Femur (tissue), 1 donor: ENCODE data around the gene ATP5F1D.
A peak's percentile ranks its signal among the peaks of the same experiment; 100 is the strongest.

Experiments used
- DNase-seq: peaks from one replicate; pipeline ENCODE4 v3.0.0-alpha.2; 2017

ATP5F1D gene

DNA sequence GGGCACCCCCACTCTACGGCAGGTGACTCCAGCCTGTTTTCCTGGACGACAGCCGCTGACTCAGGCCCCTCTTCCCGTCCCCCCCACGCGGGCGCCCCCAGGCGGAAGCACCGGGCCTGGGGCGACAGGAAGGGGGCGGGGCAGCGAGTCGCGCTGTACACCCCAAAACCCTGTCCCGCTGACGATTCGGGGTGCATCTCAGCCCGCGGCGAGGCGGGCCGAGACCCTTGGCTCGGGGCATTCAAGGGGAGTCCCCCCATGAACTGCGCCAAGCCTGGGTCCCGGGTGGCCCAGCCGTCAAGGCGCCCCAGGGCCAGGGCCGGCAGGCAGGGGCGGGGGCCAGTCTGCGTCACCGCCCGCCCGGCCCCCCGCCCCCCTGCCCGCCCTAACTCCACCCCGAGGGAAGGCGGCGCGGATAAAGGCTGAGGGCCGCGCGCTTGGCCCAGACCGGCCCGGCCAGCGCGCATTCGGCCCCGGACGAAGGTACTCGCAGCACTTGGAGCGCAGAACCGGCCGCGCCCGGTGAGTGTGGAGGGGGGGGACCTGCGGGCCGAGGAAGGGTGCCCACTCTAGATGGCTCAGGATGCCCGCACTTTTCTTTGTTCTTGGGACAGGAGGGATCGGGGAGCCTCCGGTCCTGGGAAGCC lies 6.7 kb downstream of the ATP5F1D start, which contains the start of gene MIDN:
TSS of gene MIDN (plus strand) at position 445 of the 647 bp plus-strand sequence. CDS start 1,714 bp downstream, outside the sequence.
- DNase-seq, result peak; percentile 83

DNA sequence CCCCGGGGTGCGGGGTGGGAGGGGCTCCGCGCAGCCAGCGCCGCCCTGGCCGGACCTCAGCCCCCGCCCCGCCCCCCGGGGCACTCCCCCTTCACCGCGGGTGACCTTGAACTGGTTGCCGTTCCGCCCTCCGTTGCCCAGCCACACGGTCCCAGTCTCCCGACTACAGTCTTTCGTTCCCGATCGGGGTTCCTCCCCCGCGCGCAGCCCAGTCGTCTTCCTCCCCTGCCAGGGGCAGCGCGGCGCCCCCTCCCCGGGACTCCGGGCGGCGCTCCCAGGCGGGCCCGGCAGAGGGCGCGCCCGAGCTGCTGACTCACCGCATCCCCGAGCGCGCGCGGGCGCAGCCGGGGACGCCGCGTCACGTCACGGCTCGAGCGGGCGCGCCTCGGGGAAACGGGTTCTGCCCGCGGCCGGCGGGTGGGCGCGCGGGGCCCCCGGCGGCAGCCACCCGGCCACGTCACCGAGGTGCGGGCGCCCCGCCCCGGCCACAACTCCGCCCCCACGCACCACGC lies 7.3 kb downstream of the ATP5F1D start:
- DNase-seq, result peak; percentile 89

DNA sequence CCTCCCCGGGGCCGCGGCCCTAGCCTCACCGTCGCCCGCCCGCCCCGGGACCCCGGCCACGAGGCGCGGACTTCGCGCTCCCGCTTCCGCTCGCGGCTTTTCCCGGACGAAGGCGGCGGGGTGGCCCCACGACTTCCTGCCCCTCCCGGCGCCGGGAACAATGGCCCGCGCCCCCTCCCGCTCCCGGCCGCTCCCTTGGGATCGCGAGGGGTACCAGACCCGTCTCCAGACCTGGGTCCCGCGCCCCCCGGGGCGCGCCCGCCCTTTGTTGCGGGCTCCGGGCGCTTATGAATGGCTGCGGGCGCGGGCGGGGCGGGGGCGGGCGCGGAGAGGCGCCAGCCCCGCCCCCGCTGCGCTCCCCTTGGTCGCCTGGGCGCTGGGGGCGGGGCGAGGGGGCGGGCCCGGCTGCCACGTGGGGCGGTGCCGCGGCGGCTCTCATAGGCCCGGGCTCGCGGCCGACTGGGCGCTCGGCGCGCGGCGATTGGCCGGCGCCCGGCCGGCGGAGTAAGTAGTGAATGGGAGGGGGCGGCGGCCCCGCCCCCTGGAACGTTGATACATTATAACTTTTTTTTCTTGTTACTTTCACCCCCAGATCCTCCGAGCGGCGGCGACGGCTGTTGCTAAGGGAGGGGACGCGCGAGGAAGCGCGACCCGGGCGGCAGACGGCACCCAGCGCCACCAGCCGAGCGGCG lies 7.9 kb downstream of the ATP5F1D start:
- peak; percentile 97 for DNase-seq

DNA sequence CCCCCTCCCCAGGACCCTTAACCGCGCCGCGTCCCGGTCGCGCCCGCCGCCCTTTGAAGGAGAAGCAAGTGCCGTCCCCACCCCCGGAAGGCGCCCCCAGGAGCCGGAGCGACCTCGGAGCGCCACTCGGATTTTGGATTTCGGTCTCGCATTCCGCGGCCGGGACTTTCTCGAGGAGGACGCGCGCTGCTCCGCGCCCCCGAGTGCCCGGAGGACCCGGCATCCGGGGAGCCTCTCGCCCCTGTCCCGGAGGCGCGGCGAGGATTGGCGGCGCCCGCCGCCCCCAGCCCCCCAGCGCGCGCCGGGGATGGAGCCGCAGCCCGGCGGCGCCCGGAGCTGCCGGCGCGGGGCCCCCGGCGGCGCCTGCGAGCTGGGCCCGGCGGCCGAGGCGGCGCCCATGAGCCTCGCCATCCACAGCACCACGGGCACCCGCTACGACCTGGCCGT lies 8.5 kb downstream of the ATP5F1D start:
- no peak for DNase-seq

DNA sequence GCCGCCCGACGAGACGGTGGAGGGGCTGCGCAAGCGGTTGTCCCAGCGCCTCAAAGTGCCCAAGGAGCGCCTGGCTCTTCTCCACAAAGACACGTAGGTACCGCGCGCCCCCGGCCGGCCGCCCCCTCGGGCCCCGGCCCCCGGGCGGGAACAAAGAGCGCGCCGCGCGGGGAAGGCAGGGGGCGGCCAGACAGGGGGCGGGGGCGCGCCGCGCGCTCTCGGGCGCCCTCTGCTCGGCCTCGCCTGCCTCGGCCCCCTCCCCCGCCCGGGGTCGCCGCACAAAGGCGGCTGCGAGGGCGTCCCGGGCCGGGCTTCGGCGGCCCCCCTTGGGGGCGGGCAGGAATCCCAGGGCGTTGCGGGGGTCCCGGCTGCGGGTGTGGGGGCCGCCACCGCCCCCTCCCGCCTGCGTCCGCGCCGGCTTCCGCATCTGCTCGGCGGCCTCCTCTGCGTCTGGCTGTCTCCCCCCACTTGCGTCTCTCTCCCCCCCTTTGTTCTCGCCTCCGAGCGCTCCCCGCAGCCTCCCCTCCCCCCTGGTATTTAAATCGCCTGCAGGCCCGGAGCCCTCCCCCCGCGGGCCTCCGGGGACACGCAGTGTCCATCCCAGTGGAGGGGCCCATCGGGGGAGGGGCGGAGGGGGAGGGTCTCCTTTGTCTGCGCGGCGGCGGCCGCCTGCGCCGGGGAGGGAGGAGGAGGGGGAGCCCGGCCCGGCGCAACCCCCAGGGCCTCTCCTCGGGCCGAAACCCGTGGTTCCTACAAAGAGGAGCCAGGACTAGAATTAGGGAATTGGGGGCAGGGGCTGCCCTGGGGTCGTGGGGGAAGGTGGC lies 9.1 kb downstream of the ATP5F1D start:
- DNase-seq, result peak; percentile 74

DNA sequence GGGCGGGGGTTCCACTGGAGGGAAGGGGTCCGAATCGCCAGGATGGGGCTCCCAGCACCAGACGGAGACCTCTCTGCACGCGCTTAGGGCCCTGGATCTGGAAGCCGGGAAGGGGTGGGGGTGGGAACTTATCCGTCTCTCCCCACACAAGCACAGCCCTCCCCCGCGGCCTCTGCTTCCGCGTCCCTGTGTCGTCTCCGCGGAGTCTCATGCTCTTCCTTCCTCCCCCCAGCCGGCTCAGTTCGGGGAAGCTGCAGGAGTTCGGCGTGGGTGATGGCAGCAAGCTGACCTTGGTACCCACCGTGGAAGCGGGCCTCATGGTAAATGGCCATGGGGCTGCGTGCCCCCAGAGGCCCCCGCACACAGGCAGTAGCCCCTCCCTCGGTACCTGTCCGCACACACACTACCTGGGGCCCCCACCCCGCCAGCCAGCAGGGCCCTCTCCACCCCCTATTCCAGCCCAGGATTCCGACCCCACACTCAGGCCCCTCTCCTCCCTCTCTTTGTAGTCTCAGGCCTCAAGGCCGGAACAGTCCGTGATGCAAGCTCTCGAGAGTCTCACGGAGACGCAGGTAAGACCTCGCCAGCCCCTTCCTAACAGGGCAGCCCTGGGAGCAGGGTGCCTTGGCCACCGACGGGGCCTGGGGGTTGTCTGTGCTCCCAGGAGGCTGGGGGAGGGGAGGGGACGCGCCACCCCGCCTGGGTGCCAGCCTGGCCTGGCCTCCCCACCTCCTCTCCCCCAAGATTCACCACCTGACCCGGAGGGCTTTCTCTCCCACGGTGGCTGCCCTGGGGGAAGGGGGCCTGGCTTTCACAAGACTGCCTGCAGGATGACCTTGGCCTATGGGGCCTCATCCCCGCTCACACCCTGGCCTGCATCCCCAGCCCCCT lies 10.0 kb downstream of the ATP5F1D start:
- peak; percentile 80 for DNase-seq

DNA sequence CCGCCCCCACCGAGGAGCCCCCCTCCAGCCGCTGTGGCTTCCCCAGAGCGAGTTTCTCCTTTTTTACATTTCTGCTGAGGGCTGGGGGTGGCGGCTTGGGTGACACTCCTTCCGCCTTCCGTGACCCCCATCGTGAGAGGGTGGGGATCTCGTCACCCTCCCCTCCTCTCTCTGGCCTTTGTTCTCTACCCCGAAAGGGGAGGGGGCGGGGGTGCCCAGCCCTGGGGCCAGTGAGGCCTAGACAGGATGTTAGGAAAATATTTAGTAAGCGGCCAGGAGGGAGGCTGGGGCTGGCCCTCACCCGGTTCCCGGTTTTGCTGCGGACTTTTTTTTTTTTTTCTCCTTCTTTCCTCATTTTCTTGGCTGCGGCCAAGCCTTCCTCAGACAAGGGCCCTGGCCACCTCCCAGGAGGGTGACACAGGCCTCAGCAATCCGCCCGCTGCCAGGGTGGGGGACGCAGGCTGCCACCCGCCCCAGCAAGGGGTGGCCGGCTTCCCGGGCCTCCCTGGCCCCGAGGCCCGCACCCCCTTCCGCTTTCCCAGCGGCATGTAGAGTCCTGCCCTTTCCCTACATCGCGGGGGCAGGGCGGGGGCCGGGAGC lies 10.8 kb downstream of the ATP5F1D start:
- peak; percentile 90 for DNase-seq

DNA sequence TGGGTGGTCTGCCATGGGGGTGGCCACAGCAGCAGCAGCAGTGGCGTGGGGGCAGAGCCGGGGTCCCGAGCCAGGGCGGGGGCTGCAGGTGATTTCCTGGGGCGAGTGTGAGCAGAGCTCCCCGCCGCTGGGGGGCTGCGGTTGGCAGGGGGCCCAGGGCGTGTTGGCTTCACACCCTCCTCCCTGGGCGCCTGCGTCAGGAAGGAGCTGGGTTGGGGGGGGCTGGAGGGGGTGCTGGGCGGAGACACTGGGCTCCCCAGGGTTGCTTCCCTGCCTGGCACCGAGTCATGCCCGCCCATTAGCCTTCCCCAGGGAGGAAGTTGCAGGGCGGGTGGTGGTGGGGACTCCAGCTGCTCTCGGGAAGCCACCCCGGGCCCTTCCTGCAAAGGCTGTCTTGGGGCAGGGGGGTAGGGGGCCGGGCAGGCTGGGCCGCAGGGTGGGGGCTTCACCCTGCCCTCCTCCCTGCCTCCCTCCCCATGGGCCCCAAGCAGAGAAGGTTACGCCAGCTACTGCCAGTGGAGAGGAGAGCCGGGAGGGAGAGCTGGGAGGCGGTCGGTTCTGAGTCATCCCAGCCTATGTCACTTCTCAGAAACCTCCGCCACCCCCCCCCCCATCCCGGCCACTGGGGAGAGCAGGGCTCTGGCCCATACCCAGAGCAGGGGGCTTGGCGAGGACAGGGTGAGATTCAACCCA lies 11.4 kb downstream of the ATP5F1D start:
- peak; percentile 90 for DNase-seq

DNA sequence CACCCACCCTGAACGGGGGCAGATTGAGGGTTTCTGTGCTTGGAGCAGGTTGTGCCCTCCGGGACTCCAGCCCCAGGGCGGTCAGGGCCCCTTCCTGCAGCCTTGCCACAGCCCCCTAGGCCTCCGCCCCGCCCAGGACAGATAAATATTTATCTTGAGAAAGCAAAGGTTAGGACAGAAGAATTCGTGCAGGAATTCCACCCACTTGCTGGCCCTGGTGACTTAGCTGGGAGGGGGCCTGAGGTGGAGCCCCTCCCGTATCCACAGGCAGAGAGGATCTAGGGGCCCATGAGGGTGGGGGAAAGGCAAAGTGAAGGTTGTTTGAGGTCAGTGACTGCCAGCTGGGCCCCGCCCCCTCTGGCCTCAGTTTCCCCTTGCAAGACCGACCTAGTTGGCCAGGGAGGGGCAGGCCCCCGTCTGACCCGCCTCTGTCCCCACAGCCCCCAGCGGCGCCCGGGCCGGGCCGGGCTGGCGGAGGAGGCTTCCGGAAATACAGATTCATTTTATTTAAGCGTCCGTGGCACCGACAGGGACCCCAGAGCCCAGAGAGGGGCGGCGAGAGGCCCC lies 12.0 kb downstream of the ATP5F1D start:
- DNase-seq, result no peak

DNA sequence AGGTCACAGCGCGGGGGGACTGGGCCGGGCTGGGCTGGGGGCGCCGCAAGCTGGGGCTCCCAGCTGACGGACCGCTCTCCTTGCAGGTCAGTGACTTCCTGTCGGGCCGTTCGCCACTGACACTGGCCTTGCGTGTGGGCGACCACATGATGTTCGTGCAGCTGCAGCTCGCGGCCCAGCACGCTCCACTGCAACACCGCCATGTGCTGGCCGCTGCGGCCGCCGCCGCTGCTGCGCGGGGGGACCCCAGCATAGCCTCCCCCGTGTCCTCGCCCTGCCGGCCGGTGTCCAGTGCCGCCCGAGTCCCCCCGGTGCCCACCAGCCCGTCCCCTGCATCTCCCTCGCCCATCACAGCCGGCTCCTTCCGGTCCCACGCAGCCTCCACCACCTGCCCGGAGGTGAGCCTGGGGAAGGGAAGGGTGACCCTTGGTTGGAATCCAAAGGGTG lies 12.6 kb downstream of the ATP5F1D start:
- DNase-seq, result no peak

DNA sequence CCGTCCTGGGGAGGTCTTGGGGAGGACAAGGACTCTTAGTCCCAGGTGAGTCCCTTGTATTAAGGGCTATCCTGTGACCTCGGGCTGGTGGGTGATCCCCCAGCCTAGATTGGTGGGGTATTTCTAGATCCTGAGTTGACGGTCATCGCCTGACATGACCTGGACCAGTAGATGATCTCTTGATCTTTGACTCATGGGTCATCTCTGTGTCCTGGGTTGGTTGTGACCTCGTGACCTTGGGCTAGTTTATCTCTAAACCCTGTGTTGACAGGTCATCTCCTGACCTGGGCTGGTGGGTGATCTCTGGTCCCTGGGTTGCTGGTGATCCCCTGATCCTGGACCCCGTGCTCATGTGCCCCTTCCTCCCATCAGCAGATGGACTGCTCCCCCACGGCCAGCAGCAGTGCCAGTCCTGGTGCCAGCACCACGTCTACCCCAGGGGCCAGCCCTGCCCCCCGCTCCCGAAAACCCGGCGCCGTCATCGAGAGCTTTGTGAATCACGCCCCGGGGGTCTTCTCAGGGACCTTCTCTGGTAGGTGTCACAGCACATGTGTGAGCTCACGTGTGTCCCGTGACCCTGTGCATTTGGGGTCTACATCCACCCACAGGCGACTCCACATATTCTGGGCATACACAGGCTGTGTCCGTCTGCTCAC lies 13.1 kb downstream of the ATP5F1D start:
- no peak for DNase-seq

DNA sequence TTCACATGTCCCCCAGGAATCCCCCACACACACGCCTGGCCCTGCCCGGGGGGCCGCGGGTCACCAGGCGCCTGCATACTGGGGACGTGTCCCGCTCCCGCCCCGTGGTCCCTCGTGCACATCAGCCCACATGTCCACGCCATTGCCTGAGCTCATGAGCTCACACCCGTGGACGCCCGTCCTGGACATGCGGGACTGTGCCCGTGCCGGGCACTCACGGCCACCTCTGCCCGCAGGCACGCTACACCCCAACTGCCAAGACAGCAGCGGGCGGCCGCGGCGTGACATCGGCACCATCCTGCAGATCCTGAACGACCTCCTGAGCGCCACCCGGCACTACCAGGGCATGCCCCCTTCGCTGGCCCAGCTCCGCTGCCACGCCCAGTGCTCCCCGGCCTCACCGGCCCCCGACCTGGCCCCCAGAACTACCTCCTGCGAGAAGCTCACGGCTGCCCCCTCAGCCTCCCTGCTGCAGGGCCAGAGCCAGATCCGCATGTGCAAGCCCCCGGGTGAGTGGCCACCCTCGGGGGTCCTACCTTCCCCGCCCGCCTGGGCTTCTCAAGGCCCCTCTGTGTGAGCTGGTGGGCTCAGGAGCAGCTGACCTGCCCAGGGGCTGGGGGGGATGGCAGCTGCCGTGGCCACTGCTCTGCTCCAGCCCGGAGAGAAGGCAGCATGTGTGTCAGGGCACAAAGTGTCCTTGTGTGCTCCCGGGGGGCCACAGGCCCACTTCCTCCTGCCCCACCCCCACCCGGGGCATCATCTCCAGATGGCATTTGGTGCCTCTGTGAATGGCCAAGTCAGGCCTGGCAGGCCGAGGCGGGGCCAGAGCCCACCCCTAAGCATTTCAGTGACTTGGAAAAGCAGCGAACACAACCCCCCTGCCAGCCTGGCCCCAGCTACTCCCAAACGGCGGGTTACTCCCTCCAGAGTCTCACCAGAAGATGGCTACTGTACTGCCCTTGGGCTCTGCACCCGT lies 13.9 kb downstream of the ATP5F1D start:
- no peak for DNase-seq

DNA sequence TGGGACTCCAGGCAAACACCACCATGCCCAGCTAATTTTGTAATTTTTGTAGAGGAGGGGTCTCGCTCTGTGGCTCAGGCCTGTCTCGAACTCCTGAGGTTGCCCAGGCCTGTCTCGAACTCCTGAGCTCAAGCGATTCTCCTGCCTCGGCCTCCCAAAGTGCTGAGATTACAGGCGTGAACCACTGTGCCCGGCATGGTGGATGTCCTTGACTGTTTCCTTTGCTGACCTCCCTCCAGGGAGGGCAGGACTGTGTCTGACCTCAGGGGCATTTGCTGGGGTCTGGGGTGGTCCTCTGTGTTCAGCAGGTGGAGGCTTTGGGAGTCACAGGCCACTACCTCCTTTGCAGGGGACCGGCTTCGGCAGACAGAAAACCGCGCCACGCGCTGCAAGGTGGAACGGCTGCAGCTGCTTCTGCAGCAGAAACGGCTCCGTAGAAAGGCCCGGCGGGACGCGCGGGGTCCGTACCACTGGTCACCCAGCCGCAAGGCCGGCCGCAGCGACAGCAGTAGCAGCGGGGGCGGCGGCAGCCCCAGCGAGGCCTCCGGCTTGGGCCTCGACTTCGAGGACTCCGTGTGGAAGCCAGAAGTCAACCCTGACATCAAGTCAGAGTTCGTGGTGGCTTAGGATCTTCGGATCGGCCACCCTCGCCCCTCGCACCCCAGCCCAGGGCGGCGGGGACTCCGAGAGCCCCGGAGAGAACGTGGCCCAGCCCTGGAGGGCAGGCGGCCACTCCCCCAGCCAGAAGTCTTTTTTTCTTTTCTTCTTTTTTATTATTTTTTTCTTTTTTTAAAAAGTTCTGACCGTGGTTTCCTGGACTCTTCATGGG lies 15.3 kb downstream of the ATP5F1D start:
- DNase-seq, result no peak

DNA sequence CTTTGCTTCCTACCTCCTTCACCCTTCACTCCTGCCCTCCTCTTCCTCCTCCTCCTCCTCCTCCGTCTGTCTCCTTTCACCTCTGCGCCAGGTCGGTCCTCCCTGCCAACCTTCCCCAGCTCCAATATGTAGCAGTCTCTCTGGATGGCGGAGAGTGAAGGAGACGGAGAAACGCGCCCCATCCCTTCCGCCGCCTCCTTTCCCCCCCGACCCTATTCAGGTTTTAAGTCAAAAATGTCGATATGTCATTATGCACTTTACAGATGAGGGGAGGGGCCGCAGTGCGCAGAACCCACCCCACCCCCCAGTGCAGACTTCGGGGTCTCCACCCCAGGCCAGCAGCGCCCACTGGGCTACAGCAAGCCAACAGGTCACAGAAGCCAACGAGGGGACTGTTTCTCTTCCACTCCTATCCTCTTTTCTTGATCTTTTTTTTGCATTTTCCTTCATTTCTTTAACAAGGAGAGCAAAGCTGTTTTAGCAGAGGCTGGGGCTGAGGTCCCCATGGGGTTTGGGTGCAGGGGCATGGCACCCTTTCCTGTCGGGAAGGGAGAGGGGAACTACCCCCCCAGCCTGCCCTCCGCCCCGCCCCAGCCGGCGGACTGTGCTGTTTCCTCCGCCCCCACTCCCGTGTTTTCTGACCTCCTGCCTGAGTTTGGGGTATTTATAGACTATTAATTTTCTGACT lies 16.1 kb downstream of the ATP5F1D start:
- no peak for DNase-seq

DNA sequence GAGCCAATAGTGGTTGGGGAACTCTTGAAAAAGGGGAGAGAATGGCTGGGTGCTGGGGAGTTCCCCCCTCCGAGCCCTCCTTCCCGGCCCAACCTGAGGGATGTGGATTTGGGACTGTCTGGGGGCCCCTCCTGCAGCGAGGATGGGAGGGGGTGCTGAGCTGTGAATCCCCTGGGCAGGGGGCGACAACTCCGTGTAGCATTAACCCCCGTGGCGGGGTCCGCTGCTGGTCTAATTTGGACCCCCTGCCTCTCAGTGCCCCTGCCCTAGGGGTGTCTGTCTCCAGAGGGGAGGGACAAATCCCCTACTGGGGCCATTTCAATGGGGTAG lies 16.6 kb downstream of the ATP5F1D start:
- no peak for DNase-seq

DNA sequence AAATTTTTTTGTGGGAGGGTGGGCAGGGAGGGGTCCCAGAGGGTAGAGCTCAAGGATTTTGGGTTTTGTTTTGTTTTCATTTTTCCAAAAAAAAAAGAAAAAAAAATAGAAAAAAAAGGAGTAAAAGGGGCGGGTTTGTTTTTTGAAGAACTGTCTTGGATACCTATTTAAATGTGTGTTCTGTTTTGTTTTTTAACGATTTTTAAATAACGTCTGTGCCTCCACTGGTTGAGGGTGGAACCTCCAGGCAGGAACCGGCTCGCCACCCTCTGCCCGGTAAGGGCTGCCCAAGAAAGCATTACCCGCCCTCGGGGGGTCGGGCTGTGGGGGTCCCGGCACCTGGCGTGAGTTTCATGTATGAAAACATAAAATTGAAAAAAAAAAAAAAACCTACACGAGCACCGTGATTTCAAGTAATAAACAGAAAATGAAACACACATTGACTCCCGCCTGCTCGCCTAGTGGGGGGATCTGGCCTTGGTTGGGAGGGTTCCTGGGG lies 17.2 kb downstream of the ATP5F1D start:
- no peak for DNase-seq

DNA sequence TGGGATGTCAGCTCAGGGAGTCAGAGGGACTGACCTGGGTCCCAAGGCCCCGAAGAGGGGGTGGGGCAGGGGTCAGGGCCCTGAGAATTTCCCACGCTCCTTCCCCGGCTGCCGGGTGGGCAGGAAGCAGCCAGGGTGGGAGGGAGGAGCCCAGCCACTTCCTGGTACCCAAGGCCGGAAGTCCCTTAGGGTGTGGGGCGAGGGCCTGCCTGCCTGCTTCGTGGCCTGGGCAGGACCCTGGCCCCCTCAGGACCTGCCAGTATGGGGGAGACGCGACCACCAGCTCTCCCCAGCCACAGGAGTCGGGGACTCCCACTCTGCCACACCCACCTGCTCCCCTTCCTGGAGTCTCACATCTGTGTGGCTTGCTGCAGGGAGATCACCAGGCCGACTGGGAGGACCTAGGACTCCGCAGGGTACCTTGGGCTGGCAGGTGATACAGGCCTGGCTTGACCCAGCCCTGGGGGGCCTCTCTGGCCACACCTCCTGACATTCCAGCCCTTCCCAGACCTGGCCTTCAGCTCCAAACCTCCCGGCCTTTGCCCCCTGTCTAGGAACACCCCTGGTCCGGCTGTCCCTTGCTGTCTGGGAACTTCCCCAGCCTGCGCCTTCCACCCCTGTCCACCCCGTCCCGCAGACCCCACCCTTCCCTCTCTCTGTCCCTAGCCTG lies 17.8 kb downstream of the ATP5F1D start:
- DNase-seq, result no peak
